ENCODE data around the gene RGS5. TPM values are rescaled to one million over a fixed set of nuclear protein-coding genes. Genes with fewer than 3 reads are reported as not detected.

RGS5 gene
- total and polyA plus RNA-seq, 12 donors = 56.5 to 660 (median 183) TPM

DNA sequence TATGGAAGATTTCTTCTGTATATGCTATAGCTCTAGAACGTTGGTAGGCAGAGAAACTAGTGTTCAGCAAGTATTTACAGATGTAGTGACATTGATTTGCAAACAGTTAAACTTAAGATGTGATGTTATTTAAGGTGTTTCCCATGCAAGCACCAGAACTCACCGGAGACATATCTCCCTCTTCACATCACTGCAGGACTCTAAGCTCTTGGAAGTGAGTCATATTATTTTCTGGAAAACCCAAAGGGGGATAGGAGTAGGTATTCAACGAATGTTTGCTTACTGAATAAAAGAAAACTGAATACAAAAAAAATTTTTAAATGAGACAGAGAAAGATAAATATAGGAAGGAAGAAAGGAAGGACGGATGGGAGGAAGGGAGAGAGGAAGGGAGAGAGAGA is 108.5 kb downstream of the RGS5 start:
- Histone ChIP-seq H3K4me3 (no peak overlapping the region), H3K27ac (no peak overlapping the region), H3K36me3 (replicated peaks in 1 of 2) (no peaks in the 10 kb centered on the region), H3K27me3 (no peaks in the 10 kb centered on the region), H3K9me3 (replicated peaks in 1 of 3) (no peaks in the 10 kb centered on the region), H3K4me1 (replicated peaks in 1 of 2) (peaks cover 0 to 14% of the 10 kb centered on the region in 2 donors)
- intact Hi-C loops (cut with DNase I) = no loop called here
- TF ChIP-seq, protein P1, sequence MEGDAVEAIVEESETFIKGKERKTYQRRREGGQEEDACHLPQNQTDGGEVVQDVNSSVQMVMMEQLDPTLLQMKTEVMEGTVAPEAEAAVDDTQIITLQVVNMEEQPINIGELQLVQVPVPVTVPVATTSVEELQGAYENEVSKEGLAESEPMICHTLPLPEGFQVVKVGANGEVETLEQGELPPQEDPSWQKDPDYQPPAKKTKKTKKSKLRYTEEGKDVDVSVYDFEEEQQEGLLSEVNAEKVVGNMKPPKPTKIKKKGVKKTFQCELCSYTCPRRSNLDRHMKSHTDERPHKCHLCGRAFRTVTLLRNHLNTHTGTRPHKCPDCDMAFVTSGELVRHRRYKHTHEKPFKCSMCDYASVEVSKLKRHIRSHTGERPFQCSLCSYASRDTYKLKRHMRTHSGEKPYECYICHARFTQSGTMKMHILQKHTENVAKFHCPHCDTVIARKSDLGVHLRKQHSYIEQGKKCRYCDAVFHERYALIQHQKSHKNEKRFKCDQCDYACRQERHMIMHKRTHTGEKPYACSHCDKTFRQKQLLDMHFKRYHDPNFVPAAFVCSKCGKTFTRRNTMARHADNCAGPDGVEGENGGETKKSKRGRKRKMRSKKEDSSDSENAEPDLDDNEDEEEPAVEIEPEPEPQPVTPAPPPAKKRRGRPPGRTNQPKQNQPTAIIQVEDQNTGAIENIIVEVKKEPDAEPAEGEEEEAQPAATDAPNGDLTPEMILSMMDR (IDR thresholded peaks at IDR 0.05) = no peak
- TF ChIP-seq POLR2A (IDR thresholded peaks at IDR 0.05) = no peak
- WGBS, 4 donors = 68 to 72% (median 69%) methylated on average over 4 of the region's 4 CpGs
- no peak for DNase-seq

DNA sequence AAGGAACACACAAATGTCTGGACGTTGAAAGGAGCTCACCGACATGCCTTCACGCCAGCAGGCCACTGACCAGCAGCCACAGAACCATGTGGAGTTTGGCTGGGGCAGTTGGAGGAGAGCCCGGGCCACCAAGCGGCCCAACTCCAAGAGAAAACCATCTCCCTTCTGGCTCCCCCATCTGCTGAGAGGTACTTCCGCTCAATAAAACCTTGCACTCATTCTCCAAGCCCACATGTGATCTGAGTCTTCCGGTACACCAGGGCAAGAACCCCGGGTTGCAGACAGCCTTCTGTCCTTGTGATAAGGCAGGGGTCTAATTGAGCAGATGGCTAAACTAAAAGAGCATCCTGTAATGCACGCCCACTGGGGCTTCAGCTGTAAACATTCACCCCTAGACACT is 109.1 kb downstream of the RGS5 start:
- no peaks in the 10 kb centered on the region for H3K36me3 ChIP-seq (replicated peaks in 1 of 2)
- no peak for DNase-seq
- no peaks in the 10 kb centered on the region for H3K9me3 ChIP-seq (replicated peaks in 1 of 3)
- WGBS, 4 donors = 85 to 95% (median 90%) methylated on average over 6 to 9 of the region's 9 CpGs
- intact Hi-C loops (cut with DNase I) = no loop called here
- H3K27ac ChIP-seq = no peak overlapping the region
- H3K4me3 ChIP-seq = no peak overlapping the region
- peaks cover 0 to 14% of the 10 kb centered on the region in 2 donors for H3K4me1 ChIP-seq (replicated peaks in 1 of 2)
- H3K27me3 ChIP-seq = no peaks in the 10 kb centered on the region
- TF ChIP-seq, protein P1 (IDR thresholded peaks at IDR 0.05) = no peak
- TF ChIP-seq POLR2A (IDR thresholded peaks at IDR 0.05) = no peak

DNA sequence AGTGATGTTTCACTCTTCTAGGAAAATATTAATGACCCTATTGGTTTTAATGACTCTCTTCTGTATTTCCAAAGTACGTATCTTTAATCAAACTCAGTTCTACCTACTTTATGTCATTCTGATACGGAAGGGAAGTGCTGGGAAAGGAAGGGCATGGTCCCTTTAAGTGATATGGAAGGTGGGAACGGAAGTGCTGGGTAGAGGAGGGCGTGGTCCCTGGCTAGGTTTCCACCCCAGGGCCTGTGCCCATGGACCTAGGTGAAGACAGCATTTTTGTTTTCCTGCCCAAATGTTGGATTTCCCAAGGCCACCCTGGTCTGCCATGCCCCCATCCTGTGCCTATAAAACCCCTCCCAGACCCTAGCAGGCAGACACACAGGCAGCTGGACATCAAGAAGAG is 109.5 kb downstream of the RGS5 start:
- H3K36me3 ChIP-seq (replicated peaks in 1 of 2) = no peaks in the 10 kb centered on the region
- H3K4me1 ChIP-seq (replicated peaks in 1 of 2) = peaks cover 0 to 14% of the 10 kb centered on the region in 2 donors
- 86 to 91% (median 91%) methylated on average over 4 of the region's 4 CpGs for WGBS, 4 donors
- no peak overlapping the region for H3K4me3 ChIP-seq
- TF ChIP-seq, protein P1 (IDR thresholded peaks at IDR 0.05) = no peak
- no peak for TF ChIP-seq POLR2A (IDR thresholded peaks at IDR 0.05)
- H3K9me3 ChIP-seq (replicated peaks in 1 of 3) = no peaks in the 10 kb centered on the region
- H3K27me3 ChIP-seq = no peaks in the 10 kb centered on the region
- H3K27ac ChIP-seq = no peak overlapping the region
- no peak for DNase-seq
- intact Hi-C loops (cut with DNase I) = no loop called here

Other genes starting within 250 kb of the RGS5 start
- gene RGS4, start 133.6 kb downstream of the RGS5 start, total RNA-seq = 10 to 100 TPM in 5 of 9 donors, 1 to 10 TPM in 4; 2.2 to 38.5 (median 13.1) TPM
- gene RGS4, start 133.6 kb downstream of the RGS5 start, polyA plus RNA-seq = 10 to 100 TPM in 2 of 3 donors, 1 to 10 TPM in 1; 4.1 to 48.5 (median 11.7) TPM
- 10 to 100 TPM in 1 of 9 donors, 1 to 10 TPM in 4, under 1 TPM in 3, not detected in 1; 0.53 to 12.4 (median 1.1) TPM for gene NUF2, start 119.0 kb upstream of the RGS5 start, total RNA-seq
- gene NUF2, start 119.0 kb upstream of the RGS5 start, polyA plus RNA-seq = 1 to 10 TPM in 2 of 3 donors, under 1 TPM in 1; 0.72 to 1.7 (median 1.0) TPM